Bronchial epithelial cell (primary cell): ENCODE results near the gene ELMO1. TPM values are rescaled to one million over a fixed set of nuclear protein-coding genes. Genes with fewer than 3 reads are reported as not detected.
A peak's percentile ranks its signal among the peaks of the same experiment; 100 is the strongest.

ENCODE experiments used
- DNase-seq: peaks from one replicate; pipeline ENCODE4 v3.0.0-alpha.2; 2010; ENCODE audit warnings: low read depth
- FAIRE-seq: peaks from 2 replicates; lab custom pipeline; 2011; peaks lifted over from hg19 to GRCh38; lab: Jason Lieb, UNC
- H3K27me3 ChIP-seq: 2 replicates; pipeline ENCODE4 v1.5.1; 2011; ENCODE audit warnings: low read length; ENCODE audit not compliant: control insufficient read depth, insufficient read depth
- H3K36me3 ChIP-seq: 2 replicates; pipeline ENCODE4 v1.5.1; 2011; ENCODE audit warnings: low read length; ENCODE audit not compliant: control insufficient read depth, insufficient read depth
- H3K4me3 ChIP-seq: 2 replicates; pipeline ENCODE4 v1.5.1; 2011; ENCODE audit warnings: mild to moderate bottlenecking, low read depth, low read length, control low read depth
- total RNA-seq: library from RNA; depleted of rRNA; stranded (reverse); fragments of >200 nt; gene quantifications from 2 replicates; pipeline ENCODE4 v1.2.1, GENCODE V29; 2014
- TF ChIP-seq, protein P1 (sequence below): IDR thresholded peaks from 2 replicates; pipeline ENCODE4 v1.5.1; 2011; ENCODE audit warnings: mild to moderate bottlenecking, moderate library complexity, low read length, control low read depth, inconsistent platforms; ENCODE audit not compliant: insufficient read depth, severe bottlenecking

The ELMO1 gene
- total RNA-seq, 1 donor from 2014 or later: under 0.01 TPM

DNA sequence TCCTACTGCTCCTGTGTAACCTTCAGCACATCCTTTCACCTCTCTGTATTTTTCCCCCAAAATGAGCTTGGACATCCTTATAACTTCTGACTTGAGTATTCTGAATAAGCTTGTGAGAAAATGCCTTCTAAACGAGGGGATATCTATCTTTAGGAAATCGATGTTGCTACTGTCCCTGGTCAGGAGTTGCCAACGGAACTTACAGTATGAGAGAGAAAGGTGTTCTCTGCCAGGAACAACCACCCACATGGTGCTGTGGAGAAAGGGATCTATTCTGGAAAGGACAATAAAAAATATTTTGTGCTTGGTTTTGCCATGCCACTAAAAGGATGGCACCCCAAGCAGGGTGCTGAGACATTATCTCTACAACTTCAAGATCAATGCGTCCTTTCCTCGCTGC lies 537.8 kb downstream of the ELMO1 start:
- TF ChIP-seq, protein P1, sequence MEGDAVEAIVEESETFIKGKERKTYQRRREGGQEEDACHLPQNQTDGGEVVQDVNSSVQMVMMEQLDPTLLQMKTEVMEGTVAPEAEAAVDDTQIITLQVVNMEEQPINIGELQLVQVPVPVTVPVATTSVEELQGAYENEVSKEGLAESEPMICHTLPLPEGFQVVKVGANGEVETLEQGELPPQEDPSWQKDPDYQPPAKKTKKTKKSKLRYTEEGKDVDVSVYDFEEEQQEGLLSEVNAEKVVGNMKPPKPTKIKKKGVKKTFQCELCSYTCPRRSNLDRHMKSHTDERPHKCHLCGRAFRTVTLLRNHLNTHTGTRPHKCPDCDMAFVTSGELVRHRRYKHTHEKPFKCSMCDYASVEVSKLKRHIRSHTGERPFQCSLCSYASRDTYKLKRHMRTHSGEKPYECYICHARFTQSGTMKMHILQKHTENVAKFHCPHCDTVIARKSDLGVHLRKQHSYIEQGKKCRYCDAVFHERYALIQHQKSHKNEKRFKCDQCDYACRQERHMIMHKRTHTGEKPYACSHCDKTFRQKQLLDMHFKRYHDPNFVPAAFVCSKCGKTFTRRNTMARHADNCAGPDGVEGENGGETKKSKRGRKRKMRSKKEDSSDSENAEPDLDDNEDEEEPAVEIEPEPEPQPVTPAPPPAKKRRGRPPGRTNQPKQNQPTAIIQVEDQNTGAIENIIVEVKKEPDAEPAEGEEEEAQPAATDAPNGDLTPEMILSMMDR: no peak
- Histone ChIP-seq H3K27me3 (no peaks in the 10 kb centered on the region), H3K36me3 (no peaks in the 10 kb centered on the region), H3K4me3 (no peak overlapping the region)
- DNase-seq (no peak), FAIRE-seq (no peak)

GRCh38 chr7:36910401-36910800 lies 538.3 kb downstream of the ELMO1 start:
- peak; percentile 76 for FAIRE-seq
- Histone ChIP-seq H3K36me3 (no peaks in the 10 kb centered on the region), H3K4me3 (no peak overlapping the region), H3K27me3 (no peaks in the 10 kb centered on the region)
- no peak for DNase-seq
- TF ChIP-seq, protein P1: no peak

DNA sequence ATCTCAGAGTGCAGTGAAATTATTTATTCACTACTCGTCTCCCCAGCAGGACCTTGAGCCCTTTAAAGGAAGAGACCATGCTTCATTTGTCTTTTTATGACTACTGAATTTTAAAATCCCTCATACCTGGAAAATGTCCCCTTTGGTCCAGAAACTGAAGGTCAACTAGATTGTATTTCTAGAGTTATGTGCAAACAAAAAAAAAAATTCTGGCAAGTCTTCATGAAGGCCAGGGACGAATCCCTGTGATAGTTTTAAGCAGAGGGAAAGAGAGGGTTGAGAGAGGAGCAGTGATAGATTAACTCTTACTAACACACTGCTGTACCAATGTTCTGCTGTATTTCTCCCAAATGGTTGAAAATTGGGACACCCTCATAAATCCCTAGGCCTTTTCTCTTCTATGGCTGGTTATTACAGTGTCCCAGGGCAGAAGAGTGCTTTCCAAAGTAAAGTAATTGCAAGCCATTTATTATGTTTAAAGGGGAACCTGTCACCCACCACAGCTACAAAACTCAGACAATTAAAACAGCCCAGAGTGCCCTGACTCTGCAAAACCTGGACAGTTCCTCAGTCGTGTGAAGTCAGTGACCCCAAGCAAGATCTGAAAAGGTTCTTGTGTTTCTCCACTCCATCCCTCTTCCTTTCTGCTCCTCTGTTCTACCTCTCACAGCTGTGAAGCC lies 541.6 kb downstream of the ELMO1 start:
- no peaks in the 10 kb centered on the region for H3K36me3 ChIP-seq
- H3K27me3 ChIP-seq: no peaks in the 10 kb centered on the region
- FAIRE-seq (no peak), DNase-seq (no peak)
- no peak overlapping the region for H3K4me3 ChIP-seq
- TF ChIP-seq, protein P1: no peak

GRCh38 chr7:36906448-36906847 lies 542.2 kb downstream of the ELMO1 start:
- H3K27me3 ChIP-seq: no peaks in the 10 kb centered on the region
- TF ChIP-seq, protein P1: no peak
- DNase-seq (no peak), FAIRE-seq (no peak)
- no peaks in the 10 kb centered on the region for H3K36me3 ChIP-seq
- H3K4me3 ChIP-seq: no peak overlapping the region

- Histone ChIP-seq H3K27me3 (no peaks in the 10 kb centered on the region), H3K36me3 (no peaks in the 10 kb centered on the region), H3K4me3 (no peak overlapping the region)
- TF ChIP-seq, protein P1: no peak
- no peak for FAIRE-seq
- DNase-seq: no peak
Observed at GRCh38 chr7:36905841-36906240, 542.8 kb downstream of the ELMO1 start.

DNA sequence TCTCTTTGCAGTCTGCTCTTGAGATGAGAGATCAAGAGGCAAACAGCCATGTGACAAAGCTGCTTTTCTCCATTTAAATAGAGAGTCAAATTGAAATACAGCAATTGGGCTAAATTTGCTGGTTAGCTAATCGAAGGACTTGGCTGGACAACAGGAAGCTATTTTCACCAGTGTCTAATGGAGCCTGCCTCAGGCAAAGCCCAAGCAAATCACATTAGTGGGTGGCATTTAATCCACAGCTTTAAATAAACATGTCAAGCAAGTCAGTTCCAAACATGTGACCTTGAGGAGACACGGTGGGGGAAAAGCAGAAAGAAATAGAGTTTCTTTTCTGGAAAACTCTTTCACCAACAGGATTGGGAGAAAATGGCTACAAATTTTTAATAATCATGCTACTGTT lies 543.9 kb downstream of the ELMO1 start:
- FAIRE-seq (no peak), DNase-seq (no peak)
- H3K4me3 ChIP-seq: no peak overlapping the region
- no peaks in the 10 kb centered on the region for H3K36me3 ChIP-seq
- TF ChIP-seq, protein P1: no peak
- no peaks in the 10 kb centered on the region for H3K27me3 ChIP-seq
